Body of pancreas (tissue), 4 donors: ENCODE results near the gene THSD4.

Experiments
- CTCF ChIP-seq, 7 experiments: fragments of 450-650 bp in 4 of 7; fragments of 200-600 bp in 3 of 7; sonication (generic) in 3 of 7; IDR thresholded peaks; one replicate each; pipeline ENCODE4 v1.5.1; 2016 to 2019; ENCODE audit warnings: antibody characterized with exemption in 7 of 7
- POLR2A ChIP-seq, 3 donors: fragments of 450-650 bp; IDR thresholded peaks; one replicate each; pipeline ENCODE4 v1.6.1; 2016; ENCODE audit warnings: antibody characterized with exemption in 3 of 3, mild to moderate bottlenecking in 2 of 3

DNA sequence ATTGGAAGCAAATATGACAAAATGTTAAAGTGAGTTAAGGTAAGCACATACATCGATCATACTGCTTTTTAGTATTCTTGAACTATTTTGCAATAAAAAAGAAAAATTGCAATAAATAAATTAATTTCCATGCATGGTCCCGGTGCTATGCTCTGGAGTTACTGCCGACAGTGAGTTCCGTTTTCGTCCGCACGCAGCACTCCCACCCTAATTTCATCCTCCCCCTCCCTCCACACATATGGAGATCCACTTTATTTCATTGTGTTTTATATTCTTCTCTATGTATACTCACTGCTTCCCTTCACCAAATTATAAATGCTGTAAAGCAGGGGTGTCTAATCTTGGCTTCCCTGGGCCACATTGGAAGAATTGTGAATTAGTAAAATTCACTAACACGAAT lies 247.3 kb downstream of the THSD4 start:
- TF ChIP-seq CTCF (IDR thresholded peaks at IDR 0.05) (no peak), POLR2A (IDR thresholded peaks at IDR 0.05) (no peak)
